Measurements from ENCODE around the gene FIBP. TPM values are rescaled to one million over a fixed set of nuclear protein-coding genes. Genes with fewer than 3 reads are reported as not detected.
A peak's percentile ranks its signal among the peaks of the same experiment; 100 is the strongest.

The FIBP gene
- total and polyA plus RNA-seq, 2 of the 8 experiments (the other 6 are each of a cell fraction or from before 2014, with no cell fraction given), result 74.3 to 173 TPM

GRCh38 chr11:65857500-65857852 lies 30.8 kb downstream of the FIBP start:
- H2AFZ ChIP-seq (ENCODE audit: low read length), result no peak overlapping the region
- H4K5ac ChIP-seq (ENCODE audit: insufficient read length, low read depth, low read length), result peak overlapping the region; percentile 55
- H3K27ac ChIP-seq (ENCODE audit: low read depth, low read length), result peak overlapping the region; percentile 81
- H2BK15ac ChIP-seq (ENCODE audit: low read length), result no peak overlapping the region
- peak overlapping the region; percentile 85 to 90 (median 88) for H3K9ac ChIP-seq (replicated peaks in 1 of 4; ENCODE audit: extremely low read depth in 1 of 4, low read depth in 3 of 4, low read length in 3 of 4)
- peak overlapping the region; percentile 86 to 96 (median 91) for H3K4me3 ChIP-seq (ENCODE audit: extremely low read depth in 1 of 4, insufficient read depth in 2 of 4, low read depth in 3 of 4, low read length in 4 of 4)
- peaks cover 15 to 41% of the 10 kb centered on the region in 2 experiments for H3K79me2 ChIP-seq (ENCODE audit: control insufficient read depth in 1 of 2, insufficient read depth in 2 of 2, low read length in 2 of 2)
- peaks cover 20% of the 10 kb centered on the region for H3K79me1 ChIP-seq (ENCODE audit: low read depth, low read length)
- H3K27me3 ChIP-seq (replicated peaks in 1 of 4; ENCODE audit: control insufficient read depth in 3 of 4, extremely low read depth in 1 of 4, insufficient read depth in 3 of 4, low read length in 3 of 4), result no peaks in the 10 kb centered on the region
- peak overlapping the region; percentile 48 for H3K56ac ChIP-seq (replicated peaks; ENCODE audit: insufficient read length, low read depth, low read length)
- peaks cover 19% of the 10 kb centered on the region for H3K23me2 ChIP-seq (ENCODE audit: low read depth, low read length)
- H3K4me1 ChIP-seq (replicated peaks in 1 of 4; ENCODE audit: control insufficient read depth in 3 of 4, insufficient read depth in 4 of 4, low read length in 3 of 4), result peaks cover 0 to 15% (median 6%) of the 10 kb centered on the region in 4 experiments; a peak in 5 of 7 replicates
- H3K18ac ChIP-seq (ENCODE audit: extremely low read depth, low read length), result peak overlapping the region; percentile 55
- H3K23ac ChIP-seq (ENCODE audit: insufficient read length), result no peak overlapping the region
- peak overlapping the region; percentile 63 for H3K4ac ChIP-seq (replicated peaks; ENCODE audit: insufficient read length, low read depth, low read length)
- H3K36me3 ChIP-seq (ENCODE audit: control insufficient read depth in 2 of 4, insufficient read depth in 4 of 4, low read length in 3 of 4), result peaks cover 17 to 32% (median 27%) of the 10 kb centered on the region in 4 experiments
- FAIRE-seq (no peak), DNase-seq (ENCODE audit: low read depth in 1 of 2, low spot score in 2 of 2) (no peak)
- peak overlapping the region; percentile 95 for H4K8ac ChIP-seq (ENCODE audit: extremely low read depth, insufficient read depth, low read length)
- peak overlapping the region; percentile 95 for H2BK5ac ChIP-seq (ENCODE audit: low read depth, low read length)
- peak overlapping the region; percentile 77 for H4K91ac ChIP-seq (replicated peaks; ENCODE audit: insufficient read length, low read length)
- ChIA-PET POLR2A (ENCODE audit: partially characterized antibody) (interaction anchor here (0.9 to 39.7 kb wide), 14 partner anchors 2 to 205 kb away, joined by 3 to 1071 read pairs (median 4); partner anchors contain the start of genes CCDC85B, CFL1, CTSW and EFEMP2), CTCF (ENCODE audit: partially characterized antibody) (interaction anchor here (0.9 to 9.9 kb wide), 3 partner anchors 27 to 41 kb away, joined by 4 to 191 read pairs (median 8); partner anchors contain the start of genes CCDC85B and FIBP)
- no peaks in the 10 kb centered on the region for H3K9me3 ChIP-seq (ENCODE audit: insufficient read depth in 2 of 2, low read depth in 1 of 2, low read length in 1 of 2)
- H2AK5ac ChIP-seq (ENCODE audit: low read depth, low read length), result peak overlapping the region; percentile 61; the same call in 1 of the 2 replicates
- no peak overlapping the region for H3K14ac ChIP-seq (ENCODE audit: insufficient read length)
- H3K4me2 ChIP-seq (ENCODE audit: insufficient read depth in 1 of 2, low read depth in 2 of 2, low read length in 2 of 2), result peak overlapping the region; percentile 83 to 84
- peaks cover 27 to 30% of the 10 kb centered on the region in 2 experiments for H4K20me1 ChIP-seq (replicated peaks in 1 of 2; ENCODE audit: control insufficient read depth in 1 of 2, insufficient read depth in 2 of 2, low read length in 2 of 2)
- no peak overlapping the region for H2BK20ac ChIP-seq (ENCODE audit: low read length)
- H2BK120ac ChIP-seq (replicated peaks; ENCODE audit: low read depth, low read length), result no peak overlapping the region
- no peak overlapping the region for H2BK12ac ChIP-seq (ENCODE audit: low read depth, low read length)
- WGBS, 2 experiments (ENCODE audit: extremely low coverage in 1 of 2, insufficient coverage in 1 of 2, insufficient read length in 1 of 2, insufficient replicate concordance in 2 of 2, low coverage in 1 of 2, low lambda C conversion rate in 2 of 2, missing lambda C conversion rate in 1 of 2), result 0% methylated on average over 7 of the region's 49 CpGs; no CpG with 5 or more reads in 1 of the 2 experiments
- TF ChIP-seq SUZ12 (IDR thresholded peaks at IDR 0.05; ENCODE audit: low read length) (no peak), ATF2 (IDR thresholded peaks at IDR 0.05; ENCODE audit: low read length) (no peak), TCF12 (IDR thresholded peaks at IDR 0.05; ENCODE audit: low read depth, low read length) (no peak), SIN3A (conservative IDR thresholded peaks at IDR 0.05 in 1 of 2, IDR thresholded peaks at IDR 0.05 in 1 of 2; ENCODE audit: low read depth in 1 of 2, low read length in 2 of 2) (0 out of 4 replicates have a peak, but pooled peaks of 1 of the 2 experiments have one; percentile 19), SIX5 (IDR thresholded peaks at IDR 0.05; ENCODE audit: low read depth, low read length) (no peak), RAD21 (IDR thresholded peaks at IDR 0.05 in 1 of 2, conservative IDR thresholded peaks at IDR 0.05 in 1 of 2; ENCODE audit: low read depth in 2 of 2, low read length in 2 of 2) (no peak), POU5F1 (IDR thresholded peaks at IDR 0.05; ENCODE audit: low read depth, low read length) (no peak), CREB1 (IDR thresholded peaks at IDR 0.05) (no peak), ATF3 (IDR thresholded peaks at IDR 0.05; ENCODE audit: insufficient read depth, low read depth, low read length) (no peak), SP1 (IDR thresholded peaks at IDR 0.05; ENCODE audit: low read depth, low read length) (no peak), BRCA1 (IDR thresholded peaks at IDR 0.05; ENCODE audit: low read depth, low read length) (no peak)
